Peyer's patch (tissue), 4 donors: ENCODE data around the gene PDE4D.

ENCODE experiments used
- CTCF ChIP-seq, 6 experiments: fragments of 450-650 bp in 4 of 6; fragments of 200-600 bp in 2 of 6; sonication (generic) in 1 of 6; IDR thresholded peaks; one replicate each; pipeline ENCODE4 v1.5.1; 2017 to 2019; ENCODE audit warnings: antibody characterized with exemption in 6 of 6, mild to moderate bottlenecking in 3 of 6, moderate library complexity in 1 of 6
- POLR2A ChIP-seq, 2 donors: fragments of 450-650 bp; IDR thresholded peaks; one replicate each; pipeline ENCODE4 v1.5.1; 2017; ENCODE audit warnings: antibody characterized with exemption in 2 of 2, mild to moderate bottlenecking in 2 of 2, moderate library complexity in 2 of 2

- TF ChIP-seq CTCF (IDR thresholded peaks at IDR 0.05) (no peak), POLR2A (IDR thresholded peaks at IDR 0.05) (no peak)
Observed at GRCh38 chr5:59204114-59204897, 689.2 kb downstream of the PDE4D start.
